Astrocyte (in vitro differentiated cells and primary cell): ENCODE results near the gene EPN2. TPM values are rescaled to one million over a fixed set of nuclear protein-coding genes. Genes with fewer than 3 reads are reported as not detected.
A peak's percentile ranks its signal among the peaks of the same experiment; 100 is the strongest.

Experiments used
- DNase-seq: peaks from one replicate; pipeline ENCODE4 v3.0.0-alpha.2; 2010; ENCODE audit warnings: low read depth
- FAIRE-seq: peaks from 2 replicates; lab custom pipeline; 2011; peaks lifted over from hg19 to GRCh38; lab: Jason Lieb, UNC
- H2AFZ ChIP-seq: 2 replicates; pipeline ENCODE4 v1.6.0; 2012; ENCODE audit warnings: low read depth, low read length, inconsistent platforms
- H3K27ac ChIP-seq: 2 replicates; pipeline ENCODE4 v1.5.1; 2011; ENCODE audit warnings: low read depth, low read length, inconsistent platforms
- H3K27me3 ChIP-seq: 2 replicates; pipeline ENCODE4 v1.6.0; 2011; ENCODE audit warnings: low read length, inconsistent platforms; ENCODE audit not compliant: insufficient read depth
- H3K36me3 ChIP-seq: 2 replicates; pipeline ENCODE4 v1.5.1; 2011; ENCODE audit warnings: low read length, inconsistent platforms; ENCODE audit not compliant: insufficient read depth
- H3K4me1 ChIP-seq: 2 replicates; pipeline ENCODE4 v1.5.1; 2011; ENCODE audit warnings: low read length, inconsistent platforms; ENCODE audit not compliant: insufficient read depth
- H3K4me2 ChIP-seq: 2 replicates; pipeline ENCODE4 v1.6.0; 2012; ENCODE audit warnings: low read length, inconsistent platforms
- H3K4me3 ChIP-seq: 2 replicates; pipeline ENCODE4 v1.5.1; 2011; ENCODE audit warnings: low read depth, mild to moderate bottlenecking, low read length, inconsistent platforms; ENCODE audit not compliant: insufficient read depth
- H3K79me2 ChIP-seq: 2 replicates; pipeline ENCODE4 v1.6.0; 2012; ENCODE audit warnings: mild to moderate bottlenecking, low read length, inconsistent platforms; ENCODE audit not compliant: insufficient read depth
- H3K9ac ChIP-seq: 2 replicates; pipeline ENCODE4 v1.6.0; 2012; ENCODE audit warnings: mild to moderate bottlenecking, low read length, inconsistent platforms
- H3K9me3 ChIP-seq: 2 replicates; pipeline ENCODE4 v1.5.1; 2012; ENCODE audit warnings: low read depth, mild to moderate bottlenecking, low read length, inconsistent platforms; ENCODE audit not compliant: insufficient read depth
- H4K20me1 ChIP-seq: 2 replicates; pipeline ENCODE4 v1.6.0; 2012; ENCODE audit warnings: low read length, inconsistent platforms; ENCODE audit not compliant: insufficient read depth
- H3K27ac Mint-ChIP-seq: one replicate; pipeline ENCODE4 v1.8.0; 2021; ENCODE audit warnings: mild to moderate bottlenecking, mixed read lengths; ENCODE audit not compliant: unreplicated experiment
- H3K27me3 Mint-ChIP-seq: one replicate; pipeline ENCODE4 v1.8.0; 2021; ENCODE audit warnings: low read depth, mixed read lengths; ENCODE audit not compliant: unreplicated experiment
- H3K36me3 Mint-ChIP-seq: one replicate; pipeline ENCODE4 v1.8.0; 2021; ENCODE audit warnings: low read depth, mixed read lengths; ENCODE audit not compliant: unreplicated experiment
- H3K4me1 Mint-ChIP-seq: one replicate; pipeline ENCODE4 v1.8.0; 2021; ENCODE audit warnings: low read depth, mixed read lengths; ENCODE audit not compliant: unreplicated experiment
- H3K4me3 Mint-ChIP-seq: one replicate; pipeline ENCODE4 v1.8.0; 2021; ENCODE audit warnings: mild to moderate bottlenecking, moderate library complexity, mixed read lengths; ENCODE audit not compliant: unreplicated experiment
- H3K9me3 Mint-ChIP-seq: one replicate; pipeline ENCODE4 v1.8.0; 2021; ENCODE audit warnings: mild to moderate bottlenecking, mixed read lengths; ENCODE audit not compliant: unreplicated experiment
- CTCF ChIP-seq: IDR thresholded peaks from 2 replicates; pipeline ENCODE4 v1.5.1; 2011; ENCODE audit warnings: low read depth, mild to moderate bottlenecking, inconsistent platforms, low read length, moderate library complexity; ENCODE audit not compliant: insufficient read depth
- EZH2 ChIP-seq: IDR thresholded peaks from 2 replicates; pipeline ENCODE4 v1.6.1; 2012; ENCODE audit warnings: mild to moderate bottlenecking, low read length, inconsistent platforms; ENCODE audit not compliant: insufficient read depth
- total RNA-seq: library from RNA; stranded (reverse); gene quantifications from 2 replicates; pipeline ENCODE4 v1.2.1, GENCODE V29; 2021

The EPN2 gene
- total RNA-seq, 1 donor from 2014 or later = 48.7 TPM

DNA sequence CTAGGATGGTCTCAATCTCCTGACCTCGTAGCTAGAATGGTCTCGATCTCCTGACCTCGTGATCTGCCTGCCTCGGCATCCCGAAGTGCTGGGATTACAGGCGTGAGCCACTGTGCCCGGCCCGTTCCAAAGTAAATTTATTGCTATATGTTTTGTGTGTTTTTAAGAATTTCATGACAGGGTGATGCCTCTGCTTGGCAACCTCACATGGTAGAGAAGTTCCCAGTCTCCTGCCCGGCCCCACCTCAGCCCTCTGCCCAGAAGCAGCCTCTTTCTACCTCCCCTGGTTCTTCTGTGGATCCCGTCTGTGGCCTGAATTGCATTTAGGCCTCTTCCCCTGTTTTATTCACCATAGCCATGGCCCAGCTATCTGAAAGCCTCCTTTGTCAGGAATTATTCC, 70.4 kb downstream of the EPN2 start:
- H3K4me3 Mint-ChIP-seq = peak overlapping the region; percentile 7
- Histone ChIP-seq H3K27ac (no peak overlapping the region), H3K4me1 (peaks cover 30% of the 10 kb centered on the region), H3K79me2 (peaks cover 24% of the 10 kb centered on the region), H3K27me3 (no peaks in the 10 kb centered on the region), H4K20me1 (peaks cover 52% of the 10 kb centered on the region), H3K4me2 (no peak overlapping the region), H3K36me3 (peaks cover 4% of the 10 kb centered on the region), H3K9me3 (no peaks in the 10 kb centered on the region), H2AFZ (no peak overlapping the region), H3K4me3 (no peak overlapping the region), H3K9ac (no peak overlapping the region)
- H3K9me3 Mint-ChIP-seq = no peaks in the 10 kb centered on the region
- FAIRE-seq (no peak), DNase-seq (no peak)
- peaks cover 2% of the 10 kb centered on the region for H3K27me3 Mint-ChIP-seq
- TF ChIP-seq EZH2 (no peak), CTCF (no peak)
- peak overlapping the region; percentile 3 for H3K27ac Mint-ChIP-seq
- peaks cover 10% of the 10 kb centered on the region for H3K36me3 Mint-ChIP-seq
- H3K4me1 Mint-ChIP-seq = peaks cover 29% of the 10 kb centered on the region

DNA sequence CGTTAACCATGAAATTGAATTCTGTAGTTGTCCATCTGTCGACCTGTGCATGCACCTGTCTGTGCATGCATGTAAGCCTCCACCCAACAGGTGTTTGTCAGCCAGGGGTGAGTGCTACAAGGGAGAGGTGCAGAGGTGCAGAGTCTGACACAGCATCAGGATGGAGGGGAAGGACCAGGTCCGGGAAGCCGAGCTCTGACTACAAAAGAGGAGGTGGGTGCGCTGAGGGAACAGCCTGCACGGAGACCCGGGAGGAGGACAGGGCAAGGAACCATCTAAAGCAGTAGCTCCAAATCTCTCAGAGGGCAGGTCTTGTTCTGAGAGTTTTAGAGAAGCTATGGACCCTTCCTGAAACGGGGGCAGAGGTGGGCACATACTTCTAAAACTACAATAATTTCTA, 71.2 kb downstream of the EPN2 start:
- no peak overlapping the region for H3K9ac ChIP-seq
- H3K79me2 ChIP-seq = peaks cover 21% of the 10 kb centered on the region
- no peak overlapping the region for H2AFZ ChIP-seq
- no peaks in the 10 kb centered on the region for H3K27me3 ChIP-seq
- Mint-ChIP-seq H3K9me3 (no peaks in the 10 kb centered on the region), H3K36me3 (peaks cover 9% of the 10 kb centered on the region), H3K4me3 (no peak overlapping the region), H3K27ac (no peak overlapping the region), H3K27me3 (peaks cover 2% of the 10 kb centered on the region), H3K4me1 (peaks cover 23% of the 10 kb centered on the region)
- TF ChIP-seq CTCF (no peak), EZH2 (no peak)
- H3K27ac ChIP-seq = no peak overlapping the region
- no peak overlapping the region for H3K4me2 ChIP-seq
- no peak for DNase-seq
- peaks cover 4% of the 10 kb centered on the region for H3K36me3 ChIP-seq
- FAIRE-seq = no peak
- H3K4me1 ChIP-seq = peaks cover 25% of the 10 kb centered on the region
- H3K4me3 ChIP-seq = no peak overlapping the region
- H3K9me3 ChIP-seq = no peaks in the 10 kb centered on the region
- H4K20me1 ChIP-seq = peaks cover 44% of the 10 kb centered on the region

GRCh38 chr17:19309701-19310100, 72.5 kb downstream of the EPN2 start:
- peaks cover 16% of the 10 kb centered on the region for H3K36me3 Mint-ChIP-seq
- peaks cover 14% of the 10 kb centered on the region for H3K4me1 Mint-ChIP-seq
- H3K27me3 Mint-ChIP-seq = peaks cover 2% of the 10 kb centered on the region
- no peak overlapping the region for H3K27ac ChIP-seq
- no peak overlapping the region for H3K4me3 Mint-ChIP-seq
- H3K9me3 Mint-ChIP-seq = no peaks in the 10 kb centered on the region
- H3K4me1 ChIP-seq = peaks cover 13% of the 10 kb centered on the region
- H4K20me1 ChIP-seq = peaks cover 36% of the 10 kb centered on the region
- no peaks in the 10 kb centered on the region for H3K27me3 ChIP-seq
- H3K4me2 ChIP-seq = no peak overlapping the region
- TF ChIP-seq CTCF (no peak), EZH2 (no peak)
- no peak for DNase-seq
- peak overlapping the region; percentile 20 for H3K27ac Mint-ChIP-seq
- H3K9me3 ChIP-seq = no peaks in the 10 kb centered on the region
- FAIRE-seq = no peak
- H3K9ac ChIP-seq = no peak overlapping the region
- no peak overlapping the region for H2AFZ ChIP-seq
- no peak overlapping the region for H3K4me3 ChIP-seq
- peaks cover 13% of the 10 kb centered on the region for H3K79me2 ChIP-seq
- peaks cover 6% of the 10 kb centered on the region for H3K36me3 ChIP-seq
